ELF-1 (cell line): ENCODE measurements around the gene ELF4.
"Not testable (repeated sequence)": the region's sequence is repeated elsewhere in the genome, so short reads cannot be mapped to it uniquely, and the experiment has no call there.

ENCODE experiments used
- DNase-seq: peaks from one replicate; pipeline ENCODE4 v3.0.0-alpha.2; 2016; ENCODE audit warnings: low read depth, low spot score

ELF4 gene

DNA sequence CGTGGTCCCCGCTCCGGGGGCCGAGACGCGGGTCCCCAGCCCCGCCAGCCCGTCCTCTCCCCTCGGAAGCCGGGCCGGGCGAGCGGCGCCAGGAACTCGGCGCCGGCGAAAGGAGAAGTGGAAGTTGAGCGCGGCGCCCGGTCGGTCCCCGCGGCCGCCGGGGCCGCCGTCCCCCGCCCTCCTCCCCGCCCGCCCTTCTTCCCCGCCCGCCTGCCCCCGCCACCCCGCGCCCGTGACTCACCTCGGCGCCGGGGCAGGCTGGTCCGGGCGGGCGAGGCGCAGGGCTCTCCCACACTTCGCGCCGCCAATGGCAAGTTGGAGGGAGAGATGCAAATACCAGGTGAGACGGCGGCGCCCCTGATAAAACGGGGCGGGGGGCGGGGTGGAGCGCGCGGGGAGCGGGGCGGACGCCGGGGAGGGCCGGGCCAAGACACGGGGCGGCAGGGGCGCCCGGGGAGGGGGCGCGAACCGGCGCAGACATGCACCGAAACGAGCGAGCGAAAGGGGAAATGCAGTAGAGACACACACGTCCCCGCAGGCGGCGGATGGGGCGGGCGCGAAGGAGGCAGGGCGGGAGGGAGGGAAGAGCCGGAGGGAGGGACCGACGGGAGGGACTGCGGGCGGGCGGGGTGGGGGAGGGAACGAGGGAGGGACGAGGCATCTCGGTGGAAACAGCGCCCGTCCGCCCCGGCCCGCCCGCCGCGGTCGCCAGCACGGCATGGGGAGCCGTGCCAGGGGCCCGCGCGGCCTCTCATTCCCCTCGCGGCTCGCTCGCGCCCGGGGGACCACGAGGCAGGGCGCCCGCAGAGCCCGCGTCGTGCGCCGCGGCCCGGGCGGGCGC, at the start of gene ELF4:
ELF4 (minus strand) TSS at position 119 of the 841 bp plus-strand sequence. CDS start 29,167 bp downstream, outside the sequence.
- peak; percentile 8 for DNase-seq

DNA sequence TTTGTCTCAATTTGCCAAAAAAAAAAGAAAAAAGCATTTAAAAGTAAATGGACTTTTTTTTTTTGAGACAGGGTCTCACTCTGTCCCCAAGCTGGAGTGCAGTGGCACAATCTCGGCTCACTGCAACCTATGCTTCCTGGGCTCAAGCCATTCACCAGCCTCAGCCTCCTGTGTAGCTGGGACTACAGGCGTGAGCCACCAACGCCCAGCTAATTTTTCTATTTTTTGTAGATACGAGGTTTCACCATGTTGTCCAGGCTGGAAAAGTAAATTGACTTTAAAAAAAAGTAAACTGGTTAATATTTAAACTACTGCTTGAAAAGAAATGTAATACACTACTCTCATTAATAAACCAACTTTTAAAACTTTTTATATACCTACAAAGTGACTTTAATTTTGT, 49.5 kb upstream of the ELF4 start:
- DNase-seq = no peak

DNA sequence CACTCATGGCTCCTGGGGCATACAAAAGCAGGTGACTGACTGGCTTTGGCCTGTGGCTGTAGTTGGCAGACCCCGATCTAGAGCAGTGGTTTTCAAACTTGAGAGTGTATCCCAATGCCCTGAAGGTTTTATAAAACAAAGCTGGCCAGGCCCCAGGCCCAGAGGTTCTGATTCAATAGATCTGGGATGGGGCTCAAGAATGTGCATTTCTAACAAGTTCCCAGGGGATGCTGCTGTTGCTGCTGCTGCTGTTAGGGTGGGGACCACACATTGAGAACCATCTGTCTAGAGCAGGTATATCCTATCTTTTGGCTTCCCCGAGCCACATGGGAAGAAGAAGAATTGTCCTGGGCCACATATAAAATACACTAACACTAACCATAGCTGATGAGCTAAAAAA, 48.0 kb upstream of the ELF4 start:
- peak; percentile 26 for DNase-seq

DNA sequence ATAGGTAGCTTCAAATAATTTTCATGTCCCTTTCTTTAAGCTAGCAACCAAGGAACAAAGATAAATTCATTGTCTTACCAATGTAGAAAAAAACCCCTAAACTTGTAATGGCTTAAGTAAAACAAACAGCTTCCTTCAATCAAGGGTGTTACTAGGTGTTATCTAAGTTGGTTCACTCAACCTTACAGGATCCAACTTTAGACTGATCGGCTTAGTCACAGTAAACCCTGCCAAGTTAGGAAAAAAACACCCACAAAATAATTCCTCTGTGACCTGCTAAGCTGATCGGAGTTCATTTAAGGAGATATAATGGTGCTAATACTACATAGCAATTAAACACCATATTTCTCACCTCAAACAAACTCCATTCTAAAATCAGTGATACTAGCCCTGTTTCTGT, 45.3 kb upstream of the ELF4 start:
- no peak for DNase-seq

DNA sequence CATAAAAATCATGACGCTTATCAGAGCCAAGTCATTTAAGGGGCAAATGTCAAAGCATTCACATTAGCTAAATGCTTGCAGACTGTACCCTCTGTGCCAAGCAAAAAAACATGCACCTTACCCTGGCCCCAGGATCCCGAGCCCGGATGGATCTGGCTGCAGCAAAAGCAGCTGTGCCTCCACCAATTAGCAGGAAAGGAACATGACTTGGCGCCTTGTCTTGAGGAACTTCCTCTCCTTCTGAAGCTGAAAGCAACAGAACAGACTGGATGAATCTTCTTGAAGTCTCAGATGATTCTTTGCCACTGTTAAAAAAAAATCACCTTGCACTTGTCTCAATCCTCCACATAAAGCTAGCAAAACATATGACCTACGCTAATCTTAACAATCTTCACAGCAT, 37.3 kb upstream of the ELF4 start:
- no peak for DNase-seq

DNA sequence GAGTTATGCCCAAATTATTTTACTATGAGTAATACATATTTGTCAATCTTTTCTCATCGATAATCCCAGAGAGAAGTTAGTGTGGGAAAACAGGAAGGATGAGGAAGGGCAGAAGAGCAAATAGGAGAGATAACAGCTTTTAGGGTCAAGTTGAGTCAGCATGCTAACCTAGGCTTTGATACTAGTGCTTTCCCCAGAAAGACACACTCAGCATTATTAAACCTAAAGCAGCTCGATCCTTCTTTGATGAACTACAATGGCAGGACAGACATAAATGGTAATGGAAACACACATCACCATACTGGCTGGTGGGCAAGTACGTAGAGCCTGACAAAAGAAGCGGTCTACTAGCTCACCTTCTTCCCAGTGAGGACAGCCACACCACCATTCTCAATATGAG, 34.8 kb upstream of the ELF4 start:
- DNase-seq = no peak

DNA sequence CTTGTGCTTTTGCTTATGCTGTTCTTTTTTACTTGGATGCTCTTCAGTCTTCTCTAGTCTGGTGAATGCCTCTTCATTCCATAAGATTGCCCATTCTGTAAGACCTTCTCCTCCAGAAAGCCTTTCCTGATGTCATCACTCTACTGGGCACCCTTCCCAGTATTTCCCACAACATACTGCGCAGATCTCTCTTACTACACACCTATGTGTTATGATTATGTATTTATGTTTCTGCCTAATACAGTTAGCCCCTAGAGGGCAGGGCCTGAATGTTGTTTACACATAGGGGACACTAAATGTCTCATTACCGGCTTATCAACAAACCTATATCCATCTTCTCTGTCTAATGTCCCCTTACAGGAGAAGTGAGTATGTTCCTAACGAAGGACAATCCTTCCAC, 34.2 kb upstream of the ELF4 start:
- no peak for DNase-seq

DNA sequence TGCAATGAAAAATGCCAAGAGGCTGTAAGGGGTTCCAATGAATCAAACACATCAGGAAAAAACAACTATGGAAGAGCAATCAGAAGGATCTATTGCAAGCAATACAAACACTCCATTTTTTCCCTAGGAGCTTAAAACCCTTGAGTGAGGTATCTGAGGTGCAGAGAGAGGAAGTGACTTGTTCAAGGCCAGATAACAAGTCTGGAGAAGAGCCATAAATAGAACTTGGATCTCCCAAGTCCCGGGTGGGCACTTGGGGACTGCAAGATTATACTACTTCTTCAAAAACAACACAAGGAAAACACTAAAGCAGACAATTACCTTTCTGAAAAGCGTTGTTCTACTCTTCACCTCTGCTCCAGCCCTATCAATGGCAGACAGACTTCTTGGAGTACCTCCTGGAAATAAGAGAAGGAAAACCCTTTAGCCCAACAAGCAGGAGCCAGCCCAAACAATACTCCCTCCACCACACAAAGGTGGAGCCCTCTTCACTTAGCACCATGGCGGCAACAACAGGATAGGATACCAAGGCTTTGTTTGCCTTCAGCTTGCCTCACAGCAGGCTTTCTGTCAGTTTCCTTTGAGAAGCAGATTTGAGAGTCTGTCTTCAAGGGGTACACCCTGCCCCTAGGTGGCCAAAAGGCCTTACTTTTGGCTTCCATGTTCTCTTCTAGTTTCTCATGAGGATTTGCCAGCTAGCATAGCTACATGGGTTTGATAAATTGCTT, 29.3 kb upstream of the ELF4 start:
- peak; percentile 78 for DNase-seq

DNA sequence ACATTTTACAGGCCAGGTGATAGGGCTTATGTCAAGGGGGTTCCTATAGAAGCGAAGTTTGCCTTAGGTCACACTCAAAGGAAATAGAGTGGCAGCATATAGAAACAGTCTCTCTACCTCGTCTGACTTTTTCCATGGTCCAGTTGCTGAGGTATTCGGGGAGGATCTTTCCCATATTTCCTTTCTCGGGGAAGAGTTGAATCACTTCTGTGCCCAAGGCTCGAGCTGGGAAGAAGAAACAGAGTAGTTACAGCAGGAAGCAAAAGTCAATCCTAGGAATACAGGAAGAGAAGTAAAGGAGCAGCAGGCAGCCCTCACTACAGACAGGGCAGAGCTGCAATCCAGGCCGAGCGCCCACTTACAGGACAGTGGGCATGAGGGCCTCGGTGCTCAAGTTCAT, 26.7 kb upstream of the ELF4 start:
- DNase-seq = no peak

DNA sequence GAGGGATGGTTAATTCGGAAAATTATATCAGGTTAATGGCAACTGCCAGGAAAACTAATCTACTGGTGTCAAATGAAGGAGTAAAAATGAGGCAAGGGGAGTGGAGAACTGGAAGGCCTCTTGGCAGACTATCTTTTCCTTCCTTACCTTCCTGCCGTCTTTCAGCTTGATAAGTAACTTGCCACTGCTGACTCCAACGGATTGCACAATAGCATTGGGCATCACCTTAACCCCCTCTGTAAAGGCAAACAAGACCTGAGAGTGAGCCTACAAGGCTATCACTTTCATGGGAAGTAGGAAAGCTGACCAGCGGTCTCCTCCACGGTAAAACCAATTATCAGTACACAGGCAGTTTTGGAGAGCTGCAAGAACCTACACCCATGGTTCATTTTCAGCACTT, 26.2 kb upstream of the ELF4 start:
- no peak for DNase-seq

DNA sequence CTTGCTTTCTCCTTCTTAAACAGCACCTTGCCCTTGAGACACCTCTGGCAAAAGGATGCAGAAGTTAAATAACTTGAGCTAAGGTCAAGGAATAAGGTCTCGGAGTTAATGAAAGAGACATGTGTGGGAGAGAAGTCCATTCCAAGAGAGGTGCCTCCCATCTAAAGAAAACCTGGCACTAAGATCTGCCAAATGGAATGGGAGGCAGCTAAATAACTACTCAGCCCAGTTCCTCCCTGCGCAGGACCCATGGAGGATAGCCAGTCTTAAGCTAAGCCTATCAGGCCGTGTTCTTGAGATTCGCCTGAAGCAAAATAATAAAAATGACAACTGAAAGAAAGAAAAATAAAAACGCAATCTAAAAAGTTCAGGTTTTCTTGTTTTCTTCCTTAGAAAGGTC, 20.7 kb upstream of the ELF4 start:
- DNase-seq = no peak

DNA sequence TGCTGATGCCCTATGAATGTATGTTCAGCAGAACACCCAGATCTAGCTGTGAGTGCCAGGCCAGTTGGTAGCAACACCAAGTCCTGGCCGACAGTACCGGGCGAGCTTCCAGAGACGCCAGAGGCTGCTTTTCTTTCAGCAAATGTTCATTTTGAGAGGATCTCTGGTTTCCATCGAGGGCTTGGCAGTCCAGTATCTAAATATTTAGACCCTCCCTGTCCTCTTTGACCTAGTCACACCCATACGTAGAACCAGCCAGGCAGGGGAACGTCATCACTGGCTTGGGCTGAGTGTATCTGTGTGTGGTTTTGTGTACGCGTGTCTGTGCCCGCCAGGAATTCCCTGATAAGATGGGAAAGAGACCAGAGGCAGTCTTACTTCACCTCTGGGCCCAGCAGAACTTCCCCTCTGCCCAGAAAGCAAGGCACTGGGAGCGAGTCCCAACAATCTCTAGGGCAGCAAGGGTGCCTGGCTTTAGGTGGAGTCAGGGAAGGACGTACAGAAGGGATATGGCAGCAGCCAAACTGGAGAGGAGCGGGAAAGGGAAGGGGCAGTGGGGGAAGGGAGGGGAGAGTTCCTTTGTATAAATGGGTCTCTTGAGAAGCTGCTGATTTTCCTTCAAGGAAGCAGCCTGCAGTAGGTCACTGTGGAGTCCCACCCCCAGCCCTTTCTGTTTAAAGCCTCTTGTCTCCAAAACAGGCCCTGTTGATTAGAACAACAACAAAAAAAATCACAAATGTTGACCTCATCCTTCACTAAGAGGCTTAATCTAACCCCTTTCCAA, 15.0 kb upstream of the ELF4 start:
- DNase-seq = peak; percentile 76

DNA sequence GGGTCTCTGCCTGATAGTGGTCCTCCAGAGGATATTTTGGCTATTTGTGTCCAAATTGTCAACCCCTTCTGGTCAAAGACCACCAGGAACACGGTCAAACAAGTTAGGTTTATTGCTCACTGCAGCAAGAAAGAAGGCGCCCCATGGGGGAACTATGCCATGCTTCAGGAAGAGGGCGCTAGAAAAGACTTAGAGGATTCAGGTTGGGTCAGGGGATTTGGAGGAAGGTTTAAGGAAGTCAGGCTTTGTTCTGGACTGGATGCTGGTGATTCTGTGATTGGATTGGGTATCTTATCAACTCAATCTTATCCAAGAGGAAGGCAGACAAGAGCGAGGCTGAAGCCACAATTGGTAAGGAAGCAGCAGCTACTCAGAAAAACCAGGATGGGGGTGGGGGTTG, 14.3 kb upstream of the ELF4 start:
- DNase-seq = peak; percentile 18

DNA sequence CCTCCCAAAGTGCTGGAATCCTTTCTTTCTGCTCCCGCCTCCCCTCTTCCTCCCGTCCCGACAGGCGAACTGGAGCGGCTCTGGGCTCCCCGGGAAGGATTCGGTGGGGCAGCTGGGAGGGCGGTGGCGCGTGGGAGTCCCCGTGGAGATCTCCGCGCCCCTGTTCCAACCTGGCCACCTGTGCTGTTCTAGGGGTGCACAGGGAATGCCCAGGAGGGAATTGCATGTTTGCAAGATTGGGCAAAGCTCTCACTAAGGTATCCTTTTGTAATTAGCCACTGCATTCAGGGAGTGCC, 11.2 kb upstream of the ELF4 start:
- DNase-seq = no peak

DNA sequence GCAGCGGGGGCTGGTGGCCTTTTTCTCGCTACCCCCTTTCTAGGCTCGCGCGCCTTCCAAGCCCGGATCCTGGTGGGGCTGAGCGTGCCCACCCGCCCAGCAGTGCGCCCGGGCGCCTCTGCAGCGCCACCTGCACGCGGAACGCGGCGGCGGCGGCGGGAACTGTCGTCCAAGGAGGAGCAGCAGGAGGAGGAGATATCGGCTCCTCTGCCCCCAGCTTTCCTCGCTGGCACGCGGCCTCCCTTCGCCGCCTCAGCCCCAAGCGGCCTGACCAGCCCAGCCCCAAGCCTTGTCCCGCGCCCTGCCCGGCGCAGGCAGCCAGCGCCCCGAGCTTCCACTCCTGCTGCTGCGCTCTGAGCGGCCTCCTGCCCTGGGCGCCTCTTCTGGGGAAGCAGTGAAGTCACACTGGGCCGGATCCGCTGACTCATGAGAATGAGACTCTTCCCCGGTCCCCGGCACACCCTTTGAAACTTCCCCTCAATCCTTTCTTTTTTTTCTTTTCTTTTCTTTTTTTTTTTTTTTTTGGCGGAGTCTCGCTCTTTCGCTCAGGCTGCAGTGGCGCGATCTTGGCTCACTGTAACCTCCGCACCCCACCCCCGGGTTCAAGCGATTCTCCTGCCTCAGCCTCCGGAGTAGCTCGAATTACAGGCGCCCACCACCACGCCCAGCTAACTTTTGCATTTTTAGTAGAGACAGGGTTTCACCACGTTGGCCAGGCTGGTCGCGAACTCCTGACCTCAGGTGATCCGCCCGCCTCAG, 10.6 kb upstream of the ELF4 start:
- DNase-seq = peak; percentile 94

DNA sequence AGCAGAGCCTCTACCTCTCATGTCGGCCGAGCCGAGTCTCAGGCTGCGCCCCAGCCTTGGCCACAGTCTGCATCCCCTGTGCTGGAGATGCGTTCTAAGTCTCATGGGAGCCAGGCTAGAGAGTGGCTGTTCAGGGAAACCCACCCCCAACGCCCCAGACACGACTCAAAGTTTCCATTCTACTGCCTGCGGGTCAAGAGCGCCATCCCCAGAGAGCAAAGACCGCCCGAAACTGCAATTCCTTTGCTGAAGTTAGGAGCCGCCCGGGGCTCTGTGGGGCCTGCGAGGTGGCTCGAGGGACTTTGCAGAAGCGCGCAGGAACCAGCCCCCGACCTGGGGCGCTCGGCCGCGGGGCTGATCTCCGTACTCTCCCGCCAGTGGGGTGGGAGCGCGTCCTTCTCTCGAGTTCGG, 10.0 kb upstream of the ELF4 start:
- DNase-seq = peak; percentile 85

DNA sequence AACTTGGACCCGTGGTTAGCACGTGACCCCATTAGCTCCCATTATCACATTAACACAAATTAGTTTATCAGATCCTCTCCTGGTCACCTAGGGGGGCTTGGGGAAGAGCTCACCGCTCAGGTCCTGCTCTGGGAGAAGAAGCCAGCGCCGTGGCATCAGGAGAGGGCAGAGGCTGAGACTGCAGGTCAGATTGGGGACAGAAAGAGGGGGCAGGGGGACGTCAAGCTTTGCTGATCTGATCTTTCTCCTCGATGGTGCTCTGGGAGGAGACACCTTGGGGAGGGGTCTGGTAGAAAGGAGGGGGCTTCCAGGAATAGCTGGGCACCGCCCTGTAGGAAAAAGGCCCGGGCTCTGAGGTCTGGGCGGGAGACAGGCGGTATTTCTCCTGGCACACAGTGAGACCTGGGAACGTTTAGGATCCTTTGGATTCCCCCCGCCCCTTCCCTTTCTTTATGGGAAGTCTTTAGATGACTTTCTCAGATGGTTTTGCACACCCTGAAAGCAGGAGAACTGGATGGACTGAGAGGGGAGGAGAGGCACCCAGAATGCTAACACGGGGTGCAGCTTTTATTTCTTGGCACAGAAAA, 9.1 kb upstream of the ELF4 start:
- DNase-seq = no peak

DNA sequence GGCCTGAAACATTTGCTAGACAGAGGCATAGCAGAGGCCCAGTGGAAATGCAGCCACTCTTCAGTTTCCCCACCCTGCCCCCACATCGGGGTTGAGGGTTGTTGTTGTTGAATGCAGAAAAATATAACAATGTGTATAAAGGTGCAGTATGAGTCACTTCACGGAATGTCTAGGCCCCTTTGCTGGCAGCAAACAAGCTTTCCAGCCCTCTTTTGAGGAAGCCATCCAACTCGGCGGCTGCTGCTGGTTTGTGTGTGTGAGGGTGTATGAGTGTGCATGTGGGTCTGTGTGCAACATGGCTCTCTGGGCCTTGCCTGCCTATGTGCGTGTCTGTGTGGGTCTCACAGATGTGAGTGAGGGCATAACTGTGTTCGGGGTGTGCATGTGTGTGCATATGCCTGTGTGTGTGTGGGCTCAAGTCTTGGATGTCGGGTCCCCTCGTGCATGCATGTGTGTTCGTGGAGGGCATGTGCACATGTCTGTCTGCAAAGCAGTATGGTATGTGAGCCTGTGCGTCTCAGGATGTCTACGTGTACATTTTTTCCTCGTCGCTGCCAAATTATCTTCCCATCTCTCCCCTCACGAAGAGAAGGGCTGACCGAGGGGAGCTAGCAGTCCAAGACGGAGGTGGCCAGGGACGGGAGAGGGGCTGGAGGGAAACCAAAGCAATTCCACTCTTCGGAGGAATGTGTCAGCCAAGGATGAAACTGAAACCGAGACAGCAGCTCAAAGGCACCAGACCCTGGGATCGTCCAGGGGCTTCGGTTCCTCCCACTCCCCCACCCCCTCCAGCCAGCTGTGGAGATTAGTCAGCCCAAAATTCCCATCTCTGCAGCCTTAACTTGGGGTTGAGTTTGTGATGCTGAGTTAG, 8.4 kb upstream of the ELF4 start:
- DNase-seq = peak; percentile 68

DNA sequence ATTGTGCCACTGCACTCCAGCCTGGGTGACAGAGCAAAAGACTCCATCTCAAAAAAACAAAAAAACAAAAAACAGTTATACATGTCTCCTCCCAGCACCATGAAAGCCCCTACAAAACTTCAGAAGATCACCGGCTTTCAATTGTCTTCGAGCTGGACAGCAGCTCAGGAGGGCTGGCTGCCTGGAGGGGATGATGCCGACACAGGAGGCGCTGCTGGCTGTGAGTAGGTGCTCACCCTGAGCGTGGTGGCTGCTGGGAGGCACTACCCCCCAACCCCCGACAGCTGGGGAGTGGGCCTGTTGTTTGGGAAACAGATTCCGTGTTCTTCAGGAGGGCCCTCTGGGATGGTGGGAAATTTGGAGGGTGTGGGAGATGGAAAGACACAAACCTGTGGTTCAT, 6.9 kb upstream of the ELF4 start:
- peak; percentile 64 for DNase-seq

DNA sequence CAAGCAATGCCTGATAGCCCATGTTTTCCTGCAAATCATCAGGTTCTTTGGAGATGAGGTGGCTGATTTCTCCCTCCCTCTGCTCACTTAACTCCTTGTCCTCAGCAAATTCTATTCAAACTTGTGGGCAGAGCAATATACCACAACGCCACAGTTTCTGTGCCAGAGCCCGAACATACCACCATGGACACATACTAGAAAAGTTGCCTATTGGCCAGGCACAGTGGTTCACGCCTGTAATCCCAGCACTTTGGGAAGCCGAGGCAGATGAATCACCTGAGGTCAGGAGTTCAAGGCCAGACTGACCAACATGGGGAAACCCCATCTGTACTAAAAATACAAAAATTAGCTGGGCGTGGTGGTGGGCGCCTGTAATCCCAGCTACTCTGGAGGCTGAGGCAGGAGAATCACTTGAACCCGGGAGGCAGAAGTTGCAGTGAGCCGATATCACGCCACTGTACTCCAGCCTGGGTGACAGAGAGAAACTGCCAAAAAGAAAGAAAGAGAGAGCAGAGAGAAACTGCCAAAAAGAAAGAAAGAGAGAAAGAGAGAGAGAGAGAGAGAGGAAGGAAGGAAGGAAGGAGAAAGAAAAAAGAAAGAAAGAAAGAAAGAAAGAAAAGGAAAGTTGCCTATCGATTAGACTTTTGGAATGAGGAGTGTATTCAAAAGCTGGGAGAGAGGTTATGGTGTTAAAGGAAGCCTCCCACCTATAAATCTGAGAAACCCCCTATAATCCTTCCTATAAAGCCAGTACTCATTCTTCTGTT, 5.0 kb upstream of the ELF4 start:
- DNase-seq = not testable (repeated sequence)
